Panc1 (cell line): ENCODE measurements around the gene DDIT3. TPM values are rescaled to one million over a fixed set of nuclear protein-coding genes. Genes with fewer than 3 reads are reported as not detected.

Experiments used
- ATAC-seq: fragments of 200-7000 bp; cut with Tn5 transposase; 2 replicates; pipeline ENCODE4 v1.9.1; 2020; ENCODE audit warnings: mild to moderate bottlenecking, moderate library complexity
- BruUV-seq: library from RNA; stranded (reverse); fragments of 400-500 nt; replicated peaks from 2 replicates; lab custom pipeline; 2021; lab: Mats Ljungman, UMichigan
- CTCF ChIA-PET: fragments of 300-600 bp; sonication (Branson Sonifier 250); formaldehyde crosslinking; loops from one replicate; lab custom pipeline; 2022; ENCODE audit warnings: antibody characterized with exemption; lab: Charles Lee
- POLR2A ChIA-PET: fragments of 300-600 bp; sonication (Branson Sonifier 250); formaldehyde crosslinking; loops from one replicate; lab custom pipeline; 2022; ENCODE audit warnings: antibody characterized with exemption; lab: Charles Lee
- DNase-seq: peaks from one replicate; pipeline ENCODE4 v3.0.0-alpha.2; 2010; ENCODE audit warnings: low read depth, low spot score
- H3K27ac ChIP-seq: 2 replicates; pipeline ENCODE4 v1.5.1; 2011; ENCODE audit warnings: mild to moderate bottlenecking, low read length, inconsistent platforms
- H3K27me3 ChIP-seq: fragments of 200-500 bp; sonication (Bioruptor generic); 2 replicates; pipeline ENCODE4 v1.6.0; 2014; ENCODE audit warnings: low read length, inconsistent platforms; ENCODE audit not compliant: control insufficient read depth, insufficient read depth
- H3K36me3 ChIP-seq: fragments of 200-500 bp; sonication (Bioruptor generic); 2 replicates; pipeline ENCODE4 v1.5.1; 2014; ENCODE audit warnings: inconsistent platforms, mild to moderate bottlenecking, low read length, moderate library complexity; ENCODE audit not compliant: control insufficient read depth, insufficient read depth
- H3K4me1 ChIP-seq: 2 replicates; pipeline ENCODE4 v1.5.1; 2011; ENCODE audit warnings: inconsistent platforms, mild to moderate bottlenecking, low read length, moderate library complexity; ENCODE audit not compliant: control insufficient read depth, insufficient read depth
- H3K4me3 ChIP-seq, 2 experiments: 2 replicates each; pipeline ENCODE4 v1.5.1; 2011 to 2012; ENCODE audit warnings: low read depth in 2 of 2, low read length in 2 of 2, mild to moderate bottlenecking in 2 of 2, inconsistent platforms in 1 of 2, moderate library complexity in 1 of 2
- H3K9me3 ChIP-seq: fragments of 200-500 bp; sonication (Bioruptor generic); 2 replicates; pipeline ENCODE4 v1.5.1; 2014; ENCODE audit warnings: low read depth, mild to moderate bottlenecking, inconsistent platforms, low read length, moderate library complexity; ENCODE audit not compliant: control insufficient read depth, insufficient read depth
- POLR2AphosphoS5 ChIP-seq: IDR thresholded peaks from 2 replicates; pipeline ENCODE4 v1.6.1; 2012; ENCODE audit warnings: mild to moderate bottlenecking, low read depth, low read length, moderate library complexity
- SIN3A ChIP-seq: IDR thresholded peaks from 2 replicates; pipeline ENCODE4 v1.6.1; 2012; ENCODE audit warnings: low read depth, mild to moderate bottlenecking, low read length, moderate library complexity, borderline replicate concordance; ENCODE audit not compliant: insufficient read depth
- TCF7L2 ChIP-seq: IDR thresholded peaks from 2 replicates; pipeline ENCODE4 v1.6.1; 2011; ENCODE audit warnings: mild to moderate bottlenecking, low read depth, low read length, inconsistent platforms
- in situ Hi-C: cut with HindIII; loops from 2 replicates; pipeline ENCODE4 v1.10.0; 2016; ENCODE audit warnings: low sequenced_read_pairs, low pct_unique_long_range_greater_than_20kb
- intact Hi-C: fragments of 100-400 bp; cut with micrococcal nuclease; formaldehyde crosslinking; loops from one replicate; pipeline ENCODE4 v1.10.0; 2022; ENCODE audit not compliant: unreplicated experiment
- total RNA-seq: library from RNA; stranded (reverse); gene quantifications from one replicate; pipeline ENCODE4 v1.2.1, GENCODE V29; 2021; ENCODE audit not compliant: unreplicated experiment
- TF ChIP-seq, protein P1 (sequence below): fragments of 450-650 bp; IDR thresholded peaks from 2 replicates; pipeline ENCODE4 v1.5.1; 2017; ENCODE audit warnings: mild to moderate bottlenecking
- TF ChIP-seq, protein P2 (sequence below), 2 experiments: IDR thresholded peaks; 2 replicates each; pipeline ENCODE4 v1.6.1; 2011 to 2012; ENCODE audit warnings: low read depth in 2 of 2, control low read depth in 1 of 2, low read length in 1 of 2, mild to moderate bottlenecking in 1 of 2, moderate library complexity in 1 of 2; ENCODE audit not compliant: insufficient read depth in 1 of 2

The DDIT3 gene
- total RNA-seq, 1 experiment from 2014 or later = 47.2 TPM

DNA sequence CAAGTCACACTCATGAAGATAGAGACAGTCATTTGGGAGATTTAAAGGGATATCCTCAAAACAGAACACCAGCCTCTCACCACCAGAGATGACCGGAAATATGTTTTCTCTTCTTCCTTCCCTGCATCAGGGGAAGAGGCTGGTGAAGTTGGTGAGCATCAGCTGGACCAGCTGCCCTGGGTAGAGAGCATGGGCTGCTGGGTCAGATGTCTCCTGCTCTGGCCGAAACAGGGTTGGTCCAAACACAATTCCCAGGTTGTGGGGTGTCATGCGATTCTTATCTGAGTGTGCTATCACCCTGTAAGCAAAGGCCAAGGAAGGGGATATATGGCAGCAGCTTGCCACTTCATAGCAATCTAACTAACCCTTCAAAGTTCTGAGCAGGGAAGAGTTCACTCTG lies 47.9 kb downstream of the DDIT3 start:
- Histone ChIP-seq H3K4me1 (no peaks in the 10 kb centered on the region; the same call in 1 of the 2 replicates), H3K9me3 (no peaks in the 10 kb centered on the region), H3K27me3 (peaks cover 2% of the 10 kb centered on the region; the same call in 1 of the 2 replicates), H3K36me3 (no peaks in the 10 kb centered on the region), H3K27ac (no peak overlapping the region), H3K4me3 (no peak overlapping the region)
- no TSS peak for BruUV-seq
- intact Hi-C loops (no loop called here), in situ Hi-C loops (no loop called here)
- DNase-seq (no peak), ATAC-seq (no peak)
- ChIA-PET CTCF (no interaction called here), POLR2A (no interaction called here)
- TF ChIP-seq POLR2AphosphoS5 (no peak), TCF7L2 (no peak)
- TF ChIP-seq, protein P1, sequence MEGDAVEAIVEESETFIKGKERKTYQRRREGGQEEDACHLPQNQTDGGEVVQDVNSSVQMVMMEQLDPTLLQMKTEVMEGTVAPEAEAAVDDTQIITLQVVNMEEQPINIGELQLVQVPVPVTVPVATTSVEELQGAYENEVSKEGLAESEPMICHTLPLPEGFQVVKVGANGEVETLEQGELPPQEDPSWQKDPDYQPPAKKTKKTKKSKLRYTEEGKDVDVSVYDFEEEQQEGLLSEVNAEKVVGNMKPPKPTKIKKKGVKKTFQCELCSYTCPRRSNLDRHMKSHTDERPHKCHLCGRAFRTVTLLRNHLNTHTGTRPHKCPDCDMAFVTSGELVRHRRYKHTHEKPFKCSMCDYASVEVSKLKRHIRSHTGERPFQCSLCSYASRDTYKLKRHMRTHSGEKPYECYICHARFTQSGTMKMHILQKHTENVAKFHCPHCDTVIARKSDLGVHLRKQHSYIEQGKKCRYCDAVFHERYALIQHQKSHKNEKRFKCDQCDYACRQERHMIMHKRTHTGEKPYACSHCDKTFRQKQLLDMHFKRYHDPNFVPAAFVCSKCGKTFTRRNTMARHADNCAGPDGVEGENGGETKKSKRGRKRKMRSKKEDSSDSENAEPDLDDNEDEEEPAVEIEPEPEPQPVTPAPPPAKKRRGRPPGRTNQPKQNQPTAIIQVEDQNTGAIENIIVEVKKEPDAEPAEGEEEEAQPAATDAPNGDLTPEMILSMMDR = no peak

- no peak for ATAC-seq
- in situ Hi-C loops = no loop called here
- POLR2A ChIA-PET = no interaction called here
Observed at GRCh38 chr12:57471661-57472060, 48.7 kb downstream of the DDIT3 start.

More at GRCh38 chr12:57471661-57472060, 48.7 kb downstream of the DDIT3 start:
- no peak for DNase-seq
- H3K36me3 ChIP-seq = no peaks in the 10 kb centered on the region
- H3K9me3 ChIP-seq = no peaks in the 10 kb centered on the region
- no TSS peak for BruUV-seq
- H3K27me3 ChIP-seq = peaks cover 2% of the 10 kb centered on the region; the same call in 1 of the 2 replicates
- H3K27ac ChIP-seq = no peak overlapping the region
- H3K4me1 ChIP-seq = no peaks in the 10 kb centered on the region; the same call in 1 of the 2 replicates
- intact Hi-C loops = no loop called here
- CTCF ChIA-PET = no interaction called here
- TF ChIP-seq POLR2AphosphoS5 (no peak), TCF7L2 (no peak), SIN3A (no peak)
- TF ChIP-seq, protein P2, sequence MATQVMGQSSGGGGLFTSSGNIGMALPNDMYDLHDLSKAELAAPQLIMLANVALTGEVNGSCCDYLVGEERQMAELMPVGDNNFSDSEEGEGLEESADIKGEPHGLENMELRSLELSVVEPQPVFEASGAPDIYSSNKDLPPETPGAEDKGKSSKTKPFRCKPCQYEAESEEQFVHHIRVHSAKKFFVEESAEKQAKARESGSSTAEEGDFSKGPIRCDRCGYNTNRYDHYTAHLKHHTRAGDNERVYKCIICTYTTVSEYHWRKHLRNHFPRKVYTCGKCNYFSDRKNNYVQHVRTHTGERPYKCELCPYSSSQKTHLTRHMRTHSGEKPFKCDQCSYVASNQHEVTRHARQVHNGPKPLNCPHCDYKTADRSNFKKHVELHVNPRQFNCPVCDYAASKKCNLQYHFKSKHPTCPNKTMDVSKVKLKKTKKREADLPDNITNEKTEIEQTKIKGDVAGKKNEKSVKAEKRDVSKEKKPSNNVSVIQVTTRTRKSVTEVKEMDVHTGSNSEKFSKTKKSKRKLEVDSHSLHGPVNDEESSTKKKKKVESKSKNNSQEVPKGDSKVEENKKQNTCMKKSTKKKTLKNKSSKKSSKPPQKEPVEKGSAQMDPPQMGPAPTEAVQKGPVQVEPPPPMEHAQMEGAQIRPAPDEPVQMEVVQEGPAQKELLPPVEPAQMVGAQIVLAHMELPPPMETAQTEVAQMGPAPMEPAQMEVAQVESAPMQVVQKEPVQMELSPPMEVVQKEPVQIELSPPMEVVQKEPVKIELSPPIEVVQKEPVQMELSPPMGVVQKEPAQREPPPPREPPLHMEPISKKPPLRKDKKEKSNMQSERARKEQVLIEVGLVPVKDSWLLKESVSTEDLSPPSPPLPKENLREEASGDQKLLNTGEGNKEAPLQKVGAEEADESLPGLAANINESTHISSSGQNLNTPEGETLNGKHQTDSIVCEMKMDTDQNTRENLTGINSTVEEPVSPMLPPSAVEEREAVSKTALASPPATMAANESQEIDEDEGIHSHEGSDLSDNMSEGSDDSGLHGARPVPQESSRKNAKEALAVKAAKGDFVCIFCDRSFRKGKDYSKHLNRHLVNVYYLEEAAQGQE (IDR thresholded peaks at IDR 0.05; ENCODE audit: insufficient read depth in 1 of 2, low read depth in 2 of 2, low read length in 1 of 2) = no peak
- TF ChIP-seq, protein P1 = no peak
- no peak overlapping the region for H3K4me3 ChIP-seq
